HCT116 (cell line): Measurements from ENCODE around the gene GSPT1. TPM values are rescaled to one million over a fixed set of nuclear protein-coding genes. Genes with fewer than 3 reads are reported as not detected.

ENCODE experiments used
- ATAC-seq: fragments of 200-7000 bp; cut with Tn5 transposase; 2 replicates; pipeline ENCODE4 v1.9.1; 2020; ENCODE audit warnings: mild to moderate bottlenecking, moderate library complexity
- BruUV-seq: library from RNA; stranded (reverse); fragments of 400-500 nt; replicated peaks from 2 replicates; lab custom pipeline; 2021; lab: Mats Ljungman, UMichigan
- CTCF ChIA-PET: fragments of 300-600 bp; sonication (Branson Sonifier 250); formaldehyde crosslinking; loops from one replicate; lab custom pipeline; 2021; ENCODE audit warnings: antibody characterized with exemption; lab: Charles Lee
- POLR2A ChIA-PET: fragments of 300-600, 350-600 bp; sonication (Branson Sonifier 250); formaldehyde crosslinking; loops from one replicate; lab custom pipeline; 2021; ENCODE audit warnings: antibody characterized with exemption; lab: Charles Lee
- RAD21 ChIA-PET, 2 experiments: fragments of 300-600 bp; sonication (Branson Sonifier 250); formaldehyde crosslinking; loops; one replicate each; lab custom pipeline; 2023; ENCODE audit warnings: low total read pairs in 2 of 2; ENCODE audit not compliant: uncharacterized antibody in 2 of 2, unreplicated experiment in 2 of 2, low non-redundant PET in 1 of 2; lab: Charles Lee
- DNase-seq: peaks from one replicate; pipeline ENCODE4 v3.0.0-alpha.2; 2010; ENCODE audit warnings: low read depth, low spot score
- H2AFZ ChIP-seq: fragments of 200-600 bp; shearing (Covaris generic), sonication (generic); 2 replicates; pipeline ENCODE4 v1.6.1; 2017; ENCODE audit warnings: low read depth, mixed run types, mixed read lengths, antibody characterized with exemption, low read length; ENCODE audit not compliant: poor library complexity, severe bottlenecking
- H3K27ac ChIP-seq: 2 replicates; pipeline ENCODE4 v1.5.1; 2012; ENCODE audit warnings: low read depth, low read length
- H3K27me3 ChIP-seq: fragments of 200-600 bp; sonication (generic); 2 replicates; pipeline ENCODE4 v1.6.1; 2016; ENCODE audit warnings: mixed run types, low read length, mixed read lengths; ENCODE audit not compliant: insufficient read depth
- H3K36me3 ChIP-seq, 2 experiments: fragments of 200-500 bp in 1 of 2; fragments of 200-600 bp in 1 of 2; sonication (Bioruptor generic) in 1 of 2; sonication (generic) in 1 of 2; 2 replicates each; pipeline versions ENCODE4 v1.5.1 to v1.6.1; 2014 to 2016; ENCODE audit warnings: low read length in 2 of 2, inconsistent platforms in 1 of 2, mixed read lengths in 1 of 2, mixed run types in 1 of 2; ENCODE audit not compliant: insufficient read depth in 2 of 2, control insufficient read depth in 1 of 2
- H3K4me1 ChIP-seq, 2 experiments: fragments of 200-600 bp in 1 of 2; sonication (generic) in 1 of 2; 2 replicates each; pipeline versions ENCODE4 v1.5.1 to v1.6.1; 2012 to 2017; ENCODE audit warnings: low read length in 2 of 2, inconsistent platforms in 1 of 2, mild to moderate bottlenecking in 1 of 2, mixed read lengths in 1 of 2, mixed run types in 1 of 2, moderate library complexity in 1 of 2; ENCODE audit not compliant: insufficient read depth in 2 of 2, control insufficient read depth in 1 of 2
- H3K4me2 ChIP-seq: fragments of 200-600 bp; sonication (generic); 2 replicates; pipeline ENCODE4 v1.6.1; 2017; ENCODE audit warnings: mixed run types, low read length, mixed read lengths
- H3K4me3 ChIP-seq, 2 experiments: fragments of 200-600 bp in 1 of 2; sonication (generic) in 1 of 2; replicated peaks in 1 of 2; 2 replicates each; pipeline ENCODE4 v1.5.1; 2011 to 2016; ENCODE audit warnings: low read length in 2 of 2, control low read depth in 1 of 2, low read depth in 1 of 2, mild to moderate bottlenecking in 1 of 2, mixed read lengths in 1 of 2, mixed run types in 1 of 2
- H3K79me2 ChIP-seq: fragments of 200-600 bp; sonication (generic); 2 replicates; pipeline ENCODE4 v1.6.1; 2017; ENCODE audit warnings: mild to moderate bottlenecking, mixed run types, low read length, moderate library complexity, mixed read lengths; ENCODE audit not compliant: insufficient read depth
- H3K9ac ChIP-seq: fragments of 200-600 bp; sonication (generic); 2 replicates; pipeline ENCODE4 v1.6.1; 2016; ENCODE audit warnings: low read length, mixed read lengths
- H3K9me2 ChIP-seq: fragments of 200-600 bp; sonication (generic), shearing (Covaris generic); 2 replicates; pipeline ENCODE4 v1.6.1; 2017; ENCODE audit warnings: mixed run types, mild to moderate bottlenecking, moderate library complexity; ENCODE audit not compliant: insufficient read depth
- H3K9me3 ChIP-seq, 2 experiments: fragments of 200-500 bp in 1 of 2; fragments of 200-600 bp in 1 of 2; sonication (Bioruptor generic) in 1 of 2; sonication (generic) in 1 of 2; 2 replicates each; pipeline ENCODE4 v1.6.1; 2014 to 2017; ENCODE audit warnings: low read length in 2 of 2, mixed read lengths in 2 of 2, inconsistent platforms in 1 of 2, low read depth in 1 of 2, mild to moderate bottlenecking in 1 of 2, mixed run types in 1 of 2, moderate library complexity in 1 of 2; ENCODE audit not compliant: control insufficient read depth in 1 of 2, insufficient read depth in 1 of 2
- H4K20me1 ChIP-seq: fragments of 200-600 bp; sonication (generic), shearing (Covaris generic); 2 replicates; pipeline ENCODE4 v1.6.1; 2017; ENCODE audit warnings: mixed run types, mild to moderate bottlenecking, moderate library complexity; ENCODE audit not compliant: insufficient read depth
- CEBPB ChIP-seq: IDR thresholded peaks from 2 replicates; pipeline ENCODE4 v1.6.1; 2012; ENCODE audit warnings: low read depth
- EGR1 ChIP-seq: IDR thresholded peaks from 2 replicates; pipeline ENCODE4 v1.6.1; 2012; ENCODE audit warnings: low read depth
- ELF1 ChIP-seq: IDR thresholded peaks from 2 replicates; pipeline ENCODE4 v1.6.1; 2012; ENCODE audit warnings: low read depth, borderline replicate concordance
- EZH2 ChIP-seq: fragments of 200-600 bp; sonication (generic); IDR thresholded peaks from 2 replicates; pipeline ENCODE4 v1.6.1; 2017; ENCODE audit warnings: antibody characterized with exemption, mixed run types
- FOSL1 ChIP-seq: IDR thresholded peaks from 2 replicates; pipeline ENCODE4 v1.6.1; 2012; ENCODE audit warnings: low read depth
- JUND ChIP-seq: IDR thresholded peaks from 2 replicates; pipeline ENCODE4 v1.6.1; 2012
- MAX ChIP-seq: IDR thresholded peaks from 2 replicates; pipeline ENCODE4 v1.6.1; 2012
- POLR2AphosphoS5 ChIP-seq: IDR thresholded peaks from 2 replicates; pipeline ENCODE4 v1.6.1; 2011; ENCODE audit warnings: mild to moderate bottlenecking, low read depth, low read length, moderate library complexity
- RAD21 ChIP-seq: IDR thresholded peaks from 2 replicates; pipeline ENCODE4 v1.6.1; 2012; ENCODE audit warnings: low read depth, mild to moderate bottlenecking
- SIN3A ChIP-seq: IDR thresholded peaks from 2 replicates; pipeline ENCODE4 v1.6.1; 2012; ENCODE audit warnings: low read depth
- SRF ChIP-seq: IDR thresholded peaks from 2 replicates; pipeline ENCODE4 v1.6.1; 2012; ENCODE audit warnings: low read depth
- YY1 ChIP-seq: IDR thresholded peaks from 2 replicates; pipeline ENCODE4 v1.6.1; 2011; ENCODE audit warnings: low read length, low read depth, moderate library complexity, mild to moderate bottlenecking; ENCODE audit not compliant: insufficient replicate concordance; ENCODE audit errors: extremely low read depth
- ZBTB33 ChIP-seq: IDR thresholded peaks from 2 replicates; pipeline ENCODE4 v1.6.1; 2011; ENCODE audit warnings: mild to moderate bottlenecking, low read length, moderate library complexity; ENCODE audit not compliant: insufficient replicate concordance; ENCODE audit errors: extremely low read depth
- intact Hi-C: fragments of 100-400 bp; cut with micrococcal nuclease; formaldehyde crosslinking; loops from 2 replicates; pipeline ENCODE4 v1.10.0; 2022
- total RNA-seq: library from RNA; stranded (reverse); gene quantifications from one replicate; pipeline ENCODE4 v1.2.1, GENCODE V29; 2021; ENCODE audit not compliant: unreplicated experiment
- TF ChIP-seq, protein P1 (sequence below): IDR thresholded peaks from 2 replicates; pipeline ENCODE4 v1.6.1; 2012; ENCODE audit warnings: low read depth

GSPT1 gene
- total RNA-seq, 1 experiment from 2014 or later = 148 TPM

- Histone ChIP-seq H3K4me1 (peaks cover 0 to 5% of the 10 kb centered on the region in 2 experiments; a peak in 2 of 4 replicates), H3K9ac (no peak overlapping the region), H2AFZ (no peak overlapping the region), H3K4me2 (no peak overlapping the region), H3K79me2 (peaks cover 32% of the 10 kb centered on the region; the same call in 1 of the 2 replicates), H3K9me3 (no peaks in the 10 kb centered on the region), H3K9me2 (no peaks in the 10 kb centered on the region), H3K4me3 (no peak overlapping the region), H3K27ac (no peak overlapping the region), H3K36me3 (peaks cover 47 to 53% of the 10 kb centered on the region in 2 experiments), H3K27me3 (no peaks in the 10 kb centered on the region), H4K20me1 (peaks cover 3% of the 10 kb centered on the region; the same call in 1 of the 2 replicates)
- ChIA-PET POLR2A (no interaction called here), CTCF (no interaction called here), RAD21 (no interaction called here)
- no peak for ATAC-seq
- TF ChIP-seq, protein P1, sequence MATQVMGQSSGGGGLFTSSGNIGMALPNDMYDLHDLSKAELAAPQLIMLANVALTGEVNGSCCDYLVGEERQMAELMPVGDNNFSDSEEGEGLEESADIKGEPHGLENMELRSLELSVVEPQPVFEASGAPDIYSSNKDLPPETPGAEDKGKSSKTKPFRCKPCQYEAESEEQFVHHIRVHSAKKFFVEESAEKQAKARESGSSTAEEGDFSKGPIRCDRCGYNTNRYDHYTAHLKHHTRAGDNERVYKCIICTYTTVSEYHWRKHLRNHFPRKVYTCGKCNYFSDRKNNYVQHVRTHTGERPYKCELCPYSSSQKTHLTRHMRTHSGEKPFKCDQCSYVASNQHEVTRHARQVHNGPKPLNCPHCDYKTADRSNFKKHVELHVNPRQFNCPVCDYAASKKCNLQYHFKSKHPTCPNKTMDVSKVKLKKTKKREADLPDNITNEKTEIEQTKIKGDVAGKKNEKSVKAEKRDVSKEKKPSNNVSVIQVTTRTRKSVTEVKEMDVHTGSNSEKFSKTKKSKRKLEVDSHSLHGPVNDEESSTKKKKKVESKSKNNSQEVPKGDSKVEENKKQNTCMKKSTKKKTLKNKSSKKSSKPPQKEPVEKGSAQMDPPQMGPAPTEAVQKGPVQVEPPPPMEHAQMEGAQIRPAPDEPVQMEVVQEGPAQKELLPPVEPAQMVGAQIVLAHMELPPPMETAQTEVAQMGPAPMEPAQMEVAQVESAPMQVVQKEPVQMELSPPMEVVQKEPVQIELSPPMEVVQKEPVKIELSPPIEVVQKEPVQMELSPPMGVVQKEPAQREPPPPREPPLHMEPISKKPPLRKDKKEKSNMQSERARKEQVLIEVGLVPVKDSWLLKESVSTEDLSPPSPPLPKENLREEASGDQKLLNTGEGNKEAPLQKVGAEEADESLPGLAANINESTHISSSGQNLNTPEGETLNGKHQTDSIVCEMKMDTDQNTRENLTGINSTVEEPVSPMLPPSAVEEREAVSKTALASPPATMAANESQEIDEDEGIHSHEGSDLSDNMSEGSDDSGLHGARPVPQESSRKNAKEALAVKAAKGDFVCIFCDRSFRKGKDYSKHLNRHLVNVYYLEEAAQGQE = no peak
- TF ChIP-seq RAD21 (no peak), POLR2AphosphoS5 (no peak), EZH2 (no peak), FOSL1 (no peak), SRF (no peak), ZBTB33 (no peak), CEBPB (no peak), MAX (no peak), JUND (no peak), EGR1 (no peak), YY1 (no peak), ELF1 (no peak), SIN3A (no peak)
- no TSS peak for BruUV-seq
- intact Hi-C loops = loop anchor here (10.0 kb wide), 1 partner anchor 188 kb away; no protein-coding TSS in a partner anchor
- no peak for DNase-seq
Observed at GRCh38 chr16:11876306-11876705, 39.5 kb downstream of the GSPT1 start.
